Measurements from ENCODE around the gene MYO1B. TPM values are rescaled to one million over a fixed set of nuclear protein-coding genes. Genes with fewer than 3 reads are reported as not detected.

The MYO1B gene
- total RNA-seq, 1 experiment from 2014 or later, result 43.6 TPM

DNA sequence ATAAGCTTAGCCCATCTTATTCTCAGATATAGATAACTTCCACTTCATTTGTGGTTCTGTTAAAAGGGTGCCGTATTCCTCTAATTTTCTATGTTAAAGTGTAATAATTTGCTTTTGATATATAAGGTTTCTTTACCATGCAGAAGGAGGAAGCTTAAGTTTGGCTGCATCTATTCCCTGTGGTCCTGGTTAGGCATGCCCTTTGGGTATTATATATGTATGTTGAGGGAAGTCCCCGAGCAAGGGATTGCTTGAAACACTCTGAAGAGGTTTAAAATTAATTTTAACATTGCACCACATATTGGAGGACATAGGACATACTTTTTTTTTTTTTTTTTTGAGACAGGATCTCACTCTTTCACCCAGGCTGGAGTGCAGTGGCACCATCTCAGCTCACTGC is 16.9 kb upstream of the MYO1B start:
- H3K4me3 Mint-ChIP-seq, result no peak overlapping the region
- no peaks in the 10 kb centered on the region for H3K9me3 Mint-ChIP-seq
- H3K27ac Mint-ChIP-seq, result no peak overlapping the region
- H3K4me1 Mint-ChIP-seq, result peaks cover 16% of the 10 kb centered on the region
- TF ChIP-seq E2F4 (CRISPR knock-in tag; IDR thresholded peaks at IDR 0.05; ENCODE audit: borderline replicate concordance, low read depth) (no peak), AR (CRISPR knock-in tag; IDR thresholded peaks at IDR 0.05) (no peak), ATF6 (CRISPR knock-in tag; IDR thresholded peaks at IDR 0.05) (no peak), SMAD4 (CRISPR knock-in tag; IDR thresholded peaks at IDR 0.05) (no peak), USF2 (CRISPR knock-in tag; IDR thresholded peaks at IDR 0.05) (no peak), NR1H2 (CRISPR knock-in tag; IDR thresholded peaks at IDR 0.05) (no peak), CDX4 (CRISPR knock-in tag; IDR thresholded peaks at IDR 0.05; ENCODE audit: borderline replicate concordance) (no peak), RORB (CRISPR knock-in tag; IDR thresholded peaks at IDR 0.05) (no peak), ZSCAN18 (CRISPR knock-in tag; IDR thresholded peaks at IDR 0.05) (no peak), E2F5 (CRISPR knock-in tag; IDR thresholded peaks at IDR 0.05) (no peak), NFYB (CRISPR knock-in tag; conservative IDR thresholded peaks at IDR 0.05; ENCODE audit: low read depth) (no peak), MYBL2 (CRISPR knock-in tag; IDR thresholded peaks at IDR 0.05) (no peak)
- TF ChIP-seq, protein P1, sequence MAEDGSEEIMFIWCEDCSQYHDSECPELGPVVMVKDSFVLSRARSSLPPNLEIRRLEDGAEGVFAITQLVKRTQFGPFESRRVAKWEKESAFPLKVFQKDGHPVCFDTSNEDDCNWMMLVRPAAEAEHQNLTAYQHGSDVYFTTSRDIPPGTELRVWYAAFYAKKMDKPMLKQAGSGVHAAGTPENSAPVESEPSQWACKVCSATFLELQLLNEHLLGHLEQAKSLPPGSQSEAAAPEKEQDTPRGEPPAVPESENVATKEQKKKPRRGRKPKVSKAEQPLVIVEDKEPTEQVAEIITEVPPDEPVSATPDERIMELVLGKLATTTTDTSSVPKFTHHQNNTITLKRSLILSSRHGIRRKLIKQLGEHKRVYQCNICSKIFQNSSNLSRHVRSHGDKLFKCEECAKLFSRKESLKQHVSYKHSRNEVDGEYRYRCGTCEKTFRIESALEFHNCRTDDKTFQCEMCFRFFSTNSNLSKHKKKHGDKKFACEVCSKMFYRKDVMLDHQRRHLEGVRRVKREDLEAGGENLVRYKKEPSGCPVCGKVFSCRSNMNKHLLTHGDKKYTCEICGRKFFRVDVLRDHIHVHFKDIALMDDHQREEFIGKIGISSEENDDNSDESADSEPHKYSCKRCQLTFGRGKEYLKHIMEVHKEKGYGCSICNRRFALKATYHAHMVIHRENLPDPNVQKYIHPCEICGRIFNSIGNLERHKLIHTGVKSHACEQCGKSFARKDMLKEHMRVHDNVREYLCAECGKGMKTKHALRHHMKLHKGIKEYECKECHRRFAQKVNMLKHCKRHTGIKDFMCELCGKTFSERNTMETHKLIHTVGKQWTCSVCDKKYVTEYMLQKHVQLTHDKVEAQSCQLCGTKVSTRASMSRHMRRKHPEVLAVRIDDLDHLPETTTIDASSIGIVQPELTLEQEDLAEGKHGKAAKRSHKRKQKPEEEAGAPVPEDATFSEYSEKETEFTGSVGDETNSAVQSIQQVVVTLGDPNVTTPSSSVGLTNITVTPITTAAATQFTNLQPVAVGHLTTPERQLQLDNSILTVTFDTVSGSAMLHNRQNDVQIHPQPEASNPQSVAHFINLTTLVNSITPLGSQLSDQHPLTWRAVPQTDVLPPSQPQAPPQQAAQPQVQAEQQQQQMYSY (CRISPR knock-in tag; IDR thresholded peaks at IDR 0.05), result no peak
- TF ChIP-seq, protein P2, sequence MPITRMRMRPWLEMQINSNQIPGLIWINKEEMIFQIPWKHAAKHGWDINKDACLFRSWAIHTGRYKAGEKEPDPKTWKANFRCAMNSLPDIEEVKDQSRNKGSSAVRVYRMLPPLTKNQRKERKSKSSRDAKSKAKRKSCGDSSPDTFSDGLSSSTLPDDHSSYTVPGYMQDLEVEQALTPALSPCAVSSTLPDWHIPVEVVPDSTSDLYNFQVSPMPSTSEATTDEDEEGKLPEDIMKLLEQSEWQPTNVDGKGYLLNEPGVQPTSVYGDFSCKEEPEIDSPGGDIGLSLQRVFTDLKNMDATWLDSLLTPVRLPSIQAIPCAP (CRISPR knock-in tag; IDR thresholded peaks at IDR 0.05), result no peak
- TF ChIP-seq, protein P3, sequence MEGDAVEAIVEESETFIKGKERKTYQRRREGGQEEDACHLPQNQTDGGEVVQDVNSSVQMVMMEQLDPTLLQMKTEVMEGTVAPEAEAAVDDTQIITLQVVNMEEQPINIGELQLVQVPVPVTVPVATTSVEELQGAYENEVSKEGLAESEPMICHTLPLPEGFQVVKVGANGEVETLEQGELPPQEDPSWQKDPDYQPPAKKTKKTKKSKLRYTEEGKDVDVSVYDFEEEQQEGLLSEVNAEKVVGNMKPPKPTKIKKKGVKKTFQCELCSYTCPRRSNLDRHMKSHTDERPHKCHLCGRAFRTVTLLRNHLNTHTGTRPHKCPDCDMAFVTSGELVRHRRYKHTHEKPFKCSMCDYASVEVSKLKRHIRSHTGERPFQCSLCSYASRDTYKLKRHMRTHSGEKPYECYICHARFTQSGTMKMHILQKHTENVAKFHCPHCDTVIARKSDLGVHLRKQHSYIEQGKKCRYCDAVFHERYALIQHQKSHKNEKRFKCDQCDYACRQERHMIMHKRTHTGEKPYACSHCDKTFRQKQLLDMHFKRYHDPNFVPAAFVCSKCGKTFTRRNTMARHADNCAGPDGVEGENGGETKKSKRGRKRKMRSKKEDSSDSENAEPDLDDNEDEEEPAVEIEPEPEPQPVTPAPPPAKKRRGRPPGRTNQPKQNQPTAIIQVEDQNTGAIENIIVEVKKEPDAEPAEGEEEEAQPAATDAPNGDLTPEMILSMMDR (IDR thresholded peaks at IDR 0.05), result no peak
- no peaks in the 10 kb centered on the region for H3K36me3 Mint-ChIP-seq
- DNase-seq (ENCODE audit: low spot score), result no peak
- no peak for ATAC-seq
- POLR2A ChIA-PET, result no interaction called here
- no peaks in the 10 kb centered on the region for H3K27me3 Mint-ChIP-seq (ENCODE audit: low read depth)
- CTCF ChIA-PET, result interaction anchor here (0.7 kb wide), 1 partner anchor 10 kb away, joined by 3 read pairs; no protein-coding TSS in a partner anchor
